IPS-NIHi7 (cell line): ENCODE results near the gene ADAM8.
"Not testable (repeated sequence)": the region's sequence is repeated elsewhere in the genome, so short reads cannot be mapped to it uniquely, and the experiment has no call there.

Experiments used
- DNase-seq: peaks from one replicate; pipeline ENCODE4 v3.0.0; 2012; ENCODE audit warnings: mixed read lengths; ENCODE audit errors: extremely low spot score

The ADAM8 gene

GRCh38 chr10:133249975-133250754 lies 26.5 kb downstream of the ADAM8 start:
- DNase-seq = no peak

- no peak for DNase-seq
Observed at GRCh38 chr10:133249094-133249780, 27.4 kb downstream of the ADAM8 start.

GRCh38 chr10:133248334-133248715 lies 28.3 kb downstream of the ADAM8 start:
- DNase-seq = no peak

GRCh38 chr10:133247681-133248333 lies 28.9 kb downstream of the ADAM8 start:
- no peak for DNase-seq

GRCh38 chr10:133246236-133246626 lies 30.4 kb downstream of the ADAM8 start:
- DNase-seq = no peak

GRCh38 chr10:133245439-133246235 lies 31.0 kb downstream of the ADAM8 start:
- no peak for DNase-seq

GRCh38 chr10:133243593-133243992 lies 33.1 kb downstream of the ADAM8 start:
- no peak for DNase-seq

GRCh38 chr10:133242611-133243356 lies 33.9 kb downstream of the ADAM8 start:
- no peak for DNase-seq

GRCh38 chr10:133241501-133242205 lies 35.0 kb downstream of the ADAM8 start:
- DNase-seq = no peak

- no peak for DNase-seq
Observed at GRCh38 chr10:133239990-133240389, 36.7 kb downstream of the ADAM8 start.

- no peak for DNase-seq
Observed at GRCh38 chr10:133238466-133238804, 38.2 kb downstream of the ADAM8 start.

- DNase-seq = peak; percentile 76
Observed at GRCh38 chr10:133237588-133238465, 38.8 kb downstream of the ADAM8 start, which contains the start of gene VENTX. Gene VENTX, plus strand, starts transcription at chr10:133237855. Its CDS starts 60 bp downstream, at chr10:133237915.

- DNase-seq = no peak
Observed at GRCh38 chr10:133237241-133237587, 39.5 kb downstream of the ADAM8 start.

- no peak for DNase-seq
Observed at GRCh38 chr10:133236401-133237240, 40.0 kb downstream of the ADAM8 start.

- DNase-seq = no peak
Observed at GRCh38 chr10:133235932-133236331, 40.7 kb downstream of the ADAM8 start.

- DNase-seq = no peak
Observed at GRCh38 chr10:133235265-133235855, 41.3 kb downstream of the ADAM8 start.

GRCh38 chr10:133234796-133235195 lies 41.9 kb downstream of the ADAM8 start:
- not testable (repeated sequence) for DNase-seq

- DNase-seq = no peak
Observed at GRCh38 chr10:133231946-133232574, 44.6 kb downstream of the ADAM8 start.
